Posterior cingulate gyrus (tissue), 11 donors: Measurements from ENCODE around the gene COBL.

Experiments used
- DNase-seq, 10 donors: peaks; one replicate each; pipeline versions ENCODE4 v3.0.0 to v3.0.0-alpha.2; 2020 to 2021; ENCODE audit warnings: mixed read lengths in 3 of 10
- intact Hi-C: fragments of 100-400 bp; cut with DNase I; formaldehyde crosslinking; loops from one replicate; pipeline ENCODE4 v1.15.1; 2023

Gene COBL

GRCh38 chr7:51019891-51020870 lies 296.4 kb downstream of the COBL start:
- intact Hi-C loops, result no loop called here
- DNase-seq, result no peak

- intact Hi-C loops, result no loop called here
- DNase-seq, result no peak
These were observed 297.3 kb downstream of the COBL start for GRCh38 chr7:51019191-51019844.

- intact Hi-C loops, result no loop called here
- DNase-seq, result no peak
These were observed 298.8 kb downstream of the COBL start for GRCh38 chr7:51017576-51018535.

GRCh38 chr7:51016546-51016945 lies 300.1 kb downstream of the COBL start:
- intact Hi-C loops, result no loop called here
- DNase-seq, result no peak

- no peak for DNase-seq
These were observed 301.0 kb downstream of the COBL start for GRCh38 chr7:51015581-51015980.

GRCh38 chr7:51014811-51015210 lies 301.8 kb downstream of the COBL start:
- peak in 1 of 10 donors; percentile 74 for DNase-seq

More at GRCh38 chr7:51015581-51015980, 301.0 kb downstream of the COBL start:
- intact Hi-C loops, result no loop called here

GRCh38 chr7:51013861-51014511 lies 302.6 kb downstream of the COBL start:
- intact Hi-C loops, result no loop called here
- DNase-seq, result peak in 1 of 10 donors; percentile 74

More at GRCh38 chr7:51014811-51015210, 301.8 kb downstream of the COBL start:
- intact Hi-C loops, result no loop called here

- no peak for DNase-seq
- intact Hi-C loops, result no loop called here
These were observed 303.3 kb downstream of the COBL start for GRCh38 chr7:51013218-51013786.

- DNase-seq, result peak in 1 of 10 donors; percentile 69
- intact Hi-C loops, result no loop called here
These were observed 303.9 kb downstream of the COBL start for GRCh38 chr7:51012569-51013217.

- no peak for DNase-seq
- intact Hi-C loops, result no loop called here
These were observed 304.8 kb downstream of the COBL start for GRCh38 chr7:51011710-51012350.

- intact Hi-C loops, result no loop called here
- DNase-seq, result no peak
These were observed 306.1 kb downstream of the COBL start for GRCh38 chr7:51010534-51010933.

- intact Hi-C loops, result no loop called here
- DNase-seq, result no peak
These were observed 306.7 kb downstream of the COBL start for GRCh38 chr7:51009716-51010496.

- DNase-seq, result no peak
- intact Hi-C loops, result no loop called here
These were observed 308.8 kb downstream of the COBL start for GRCh38 chr7:51007551-51008505.

GRCh38 chr7:51006483-51007235 lies 309.9 kb downstream of the COBL start:
- DNase-seq, result no peak
- intact Hi-C loops, result no loop called here

- DNase-seq, result no peak
- intact Hi-C loops, result no loop called here
These were observed 311.5 kb downstream of the COBL start for GRCh38 chr7:51005074-51005473.

- DNase-seq, result no peak
- intact Hi-C loops, result no loop called here
These were observed 315.7 kb downstream of the COBL start for GRCh38 chr7:51000956-51001355.
